ENCODE data around the gene VAT1L.

DNA sequence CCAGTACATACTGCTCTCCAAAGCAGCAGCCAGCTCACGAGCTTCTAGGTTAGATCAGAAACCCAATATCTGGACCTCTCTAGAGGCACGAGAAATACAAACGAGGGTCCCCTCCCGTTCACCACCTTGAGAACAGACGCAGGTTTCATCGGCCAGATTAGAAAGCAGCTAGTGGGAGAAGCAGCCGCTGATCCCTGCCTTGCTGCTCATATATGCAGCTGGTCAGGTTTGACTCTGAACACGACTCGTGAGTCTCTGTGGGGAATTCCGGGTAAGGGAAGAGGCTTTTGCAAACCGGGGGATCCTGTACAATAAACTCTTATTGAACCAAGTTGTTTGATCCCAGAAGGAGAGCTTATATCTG, 1.6 kb downstream of the VAT1L start:
- TF ChIP-seq RAD21 (IDR thresholded peaks at IDR 0.05; ENCODE audit: low read depth) (no peak), EP300 (IDR thresholded peaks at IDR 0.05; ENCODE audit: borderline replicate concordance) (no peak), NFIC (IDR thresholded peaks at IDR 0.05) (no peak), EGR1 (IDR thresholded peaks at IDR 0.05) (no peak), TAF1 (IDR thresholded peaks at IDR 0.05; ENCODE audit: low read depth) (no peak), TCF12 (IDR thresholded peaks at IDR 0.05; ENCODE audit: low read depth) (no peak)
- TF ChIP-seq, protein P1, sequence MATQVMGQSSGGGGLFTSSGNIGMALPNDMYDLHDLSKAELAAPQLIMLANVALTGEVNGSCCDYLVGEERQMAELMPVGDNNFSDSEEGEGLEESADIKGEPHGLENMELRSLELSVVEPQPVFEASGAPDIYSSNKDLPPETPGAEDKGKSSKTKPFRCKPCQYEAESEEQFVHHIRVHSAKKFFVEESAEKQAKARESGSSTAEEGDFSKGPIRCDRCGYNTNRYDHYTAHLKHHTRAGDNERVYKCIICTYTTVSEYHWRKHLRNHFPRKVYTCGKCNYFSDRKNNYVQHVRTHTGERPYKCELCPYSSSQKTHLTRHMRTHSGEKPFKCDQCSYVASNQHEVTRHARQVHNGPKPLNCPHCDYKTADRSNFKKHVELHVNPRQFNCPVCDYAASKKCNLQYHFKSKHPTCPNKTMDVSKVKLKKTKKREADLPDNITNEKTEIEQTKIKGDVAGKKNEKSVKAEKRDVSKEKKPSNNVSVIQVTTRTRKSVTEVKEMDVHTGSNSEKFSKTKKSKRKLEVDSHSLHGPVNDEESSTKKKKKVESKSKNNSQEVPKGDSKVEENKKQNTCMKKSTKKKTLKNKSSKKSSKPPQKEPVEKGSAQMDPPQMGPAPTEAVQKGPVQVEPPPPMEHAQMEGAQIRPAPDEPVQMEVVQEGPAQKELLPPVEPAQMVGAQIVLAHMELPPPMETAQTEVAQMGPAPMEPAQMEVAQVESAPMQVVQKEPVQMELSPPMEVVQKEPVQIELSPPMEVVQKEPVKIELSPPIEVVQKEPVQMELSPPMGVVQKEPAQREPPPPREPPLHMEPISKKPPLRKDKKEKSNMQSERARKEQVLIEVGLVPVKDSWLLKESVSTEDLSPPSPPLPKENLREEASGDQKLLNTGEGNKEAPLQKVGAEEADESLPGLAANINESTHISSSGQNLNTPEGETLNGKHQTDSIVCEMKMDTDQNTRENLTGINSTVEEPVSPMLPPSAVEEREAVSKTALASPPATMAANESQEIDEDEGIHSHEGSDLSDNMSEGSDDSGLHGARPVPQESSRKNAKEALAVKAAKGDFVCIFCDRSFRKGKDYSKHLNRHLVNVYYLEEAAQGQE (IDR thresholded peaks at IDR 0.05; ENCODE audit: low read depth): no peak
